ENCODE measurements around the gene FAM72A.
"Not testable (repeated sequence)": the region's sequence is repeated elsewhere in the genome, so short reads cannot be mapped to it uniquely, and the experiment has no call there.

FAM72A gene

DNA sequence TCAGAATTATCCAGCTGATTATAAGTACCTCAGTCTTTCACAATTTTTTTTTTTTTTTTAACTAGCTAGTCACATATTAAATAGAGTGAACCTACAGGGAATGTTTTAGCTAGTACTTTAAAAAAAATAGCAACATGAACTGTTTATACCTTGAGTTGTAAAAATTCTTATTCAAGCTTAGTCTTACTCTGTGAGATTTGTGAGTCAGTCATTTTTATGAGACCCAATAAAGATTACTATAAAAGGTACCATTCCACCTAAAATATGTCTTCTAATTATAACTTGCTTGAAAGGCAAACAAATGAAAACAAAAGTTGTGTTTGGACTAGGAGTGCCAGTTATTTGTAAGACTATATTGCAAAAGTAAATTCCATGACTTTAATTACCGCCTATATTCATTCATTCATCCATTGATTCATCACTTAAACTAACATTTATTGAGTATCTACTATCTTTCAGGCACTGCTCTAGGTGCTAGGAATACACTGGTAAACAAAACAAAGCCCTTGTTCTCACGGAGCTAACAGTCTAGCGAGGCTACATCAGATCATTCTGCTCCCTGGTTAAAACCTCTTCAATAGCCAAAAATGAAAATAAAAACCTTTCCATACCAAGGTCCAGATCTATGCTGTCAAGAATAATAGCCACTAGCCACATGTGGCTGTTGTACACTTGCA is 5.8 kb downstream of the FAM72A start:
- H3K36me3 ChIP-seq; H3K27me3 ChIP-seq; H3K27ac ChIP-seq; H3K9me3 ChIP-seq; H3K4me1 ChIP-seq (ENCODE audit: control insufficient read depth in 1 of 2, insufficient read depth in 1 of 2, low read depth in 1 of 2, low read length in 1 of 2); H3K4me3 ChIP-seq (ENCODE audit: low read depth in 1 of 2, low read length in 1 of 2): not testable (repeated sequence)

DNA sequence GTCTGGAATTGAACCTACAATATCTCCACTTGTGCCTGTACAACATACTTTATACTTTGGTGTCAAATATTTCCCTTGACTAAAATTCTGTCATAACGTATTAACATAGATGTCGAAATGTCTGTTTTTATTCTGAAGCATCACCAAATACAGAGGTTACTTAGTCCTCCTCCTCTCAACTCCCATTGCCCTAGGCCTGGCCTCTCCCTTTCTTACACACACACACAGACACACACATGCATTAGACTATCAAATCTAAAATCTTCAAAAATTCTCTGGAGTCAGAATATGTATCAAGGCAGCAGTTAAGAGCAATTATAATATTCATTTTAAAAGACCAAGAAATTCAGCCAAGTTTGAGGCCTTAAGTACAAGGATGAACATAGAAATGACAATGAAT is 7.5 kb downstream of the FAM72A start:
- H3K4me1 ChIP-seq (ENCODE audit: control insufficient read depth in 1 of 2, insufficient read depth in 1 of 2, low read depth in 1 of 2, low read length in 1 of 2); H3K36me3 ChIP-seq; H3K27ac ChIP-seq; H3K9me3 ChIP-seq; H3K4me3 ChIP-seq (ENCODE audit: low read depth in 1 of 2, low read length in 1 of 2); H3K27me3 ChIP-seq: not testable (repeated sequence)

DNA sequence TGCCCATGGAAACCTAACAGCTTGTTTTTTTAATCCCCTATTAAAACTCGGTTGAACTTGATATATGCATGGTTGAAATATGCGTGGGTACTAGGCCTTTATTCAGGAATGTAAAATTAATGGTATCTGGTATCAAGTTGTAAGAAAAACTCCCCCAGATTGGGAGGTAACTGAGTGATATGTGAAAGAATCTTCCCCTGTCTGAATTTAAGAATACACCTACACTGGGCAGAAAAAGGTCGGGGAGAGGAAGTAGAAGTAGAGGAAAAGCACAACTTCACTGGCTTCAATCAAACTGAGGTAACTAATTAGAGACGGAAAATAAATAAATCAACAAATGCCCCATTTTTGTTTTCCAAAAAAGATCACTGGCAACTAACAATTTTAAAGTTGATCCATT is 15.8 kb downstream of the FAM72A start:
- H3K4me3 ChIP-seq (ENCODE audit: low read depth in 1 of 2, low read length in 1 of 2); H3K27me3 ChIP-seq; H3K36me3 ChIP-seq; H3K9me3 ChIP-seq; H3K27ac ChIP-seq; H3K4me1 ChIP-seq (ENCODE audit: control insufficient read depth in 1 of 2, insufficient read depth in 1 of 2, low read depth in 1 of 2, low read length in 1 of 2): not testable (repeated sequence)

DNA sequence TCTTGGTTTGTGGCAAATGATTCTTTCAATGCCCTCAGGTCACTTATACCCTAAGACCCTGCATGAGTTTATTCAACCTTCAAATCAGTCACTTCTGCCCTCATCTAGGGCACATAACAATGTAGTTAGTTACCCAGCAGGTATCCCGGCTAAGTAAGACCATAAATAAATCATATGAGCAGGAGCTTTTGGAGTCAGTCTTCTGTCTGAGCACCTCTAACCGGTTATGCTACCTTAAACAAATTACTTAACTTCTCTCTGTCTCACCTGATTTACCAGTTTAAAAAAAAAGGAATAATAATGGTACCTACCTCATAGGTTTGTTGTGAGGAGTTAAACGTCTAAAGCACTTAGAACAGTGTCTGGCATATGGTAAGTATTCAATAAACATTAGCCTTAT is 16.9 kb downstream of the FAM72A start:
- H3K27ac ChIP-seq; H3K4me1 ChIP-seq (ENCODE audit: control insufficient read depth in 1 of 2, insufficient read depth in 1 of 2, low read depth in 1 of 2, low read length in 1 of 2); H3K36me3 ChIP-seq; H3K9me3 ChIP-seq; H3K4me3 ChIP-seq (ENCODE audit: low read depth in 1 of 2, low read length in 1 of 2); H3K27me3 ChIP-seq: not testable (repeated sequence)

DNA sequence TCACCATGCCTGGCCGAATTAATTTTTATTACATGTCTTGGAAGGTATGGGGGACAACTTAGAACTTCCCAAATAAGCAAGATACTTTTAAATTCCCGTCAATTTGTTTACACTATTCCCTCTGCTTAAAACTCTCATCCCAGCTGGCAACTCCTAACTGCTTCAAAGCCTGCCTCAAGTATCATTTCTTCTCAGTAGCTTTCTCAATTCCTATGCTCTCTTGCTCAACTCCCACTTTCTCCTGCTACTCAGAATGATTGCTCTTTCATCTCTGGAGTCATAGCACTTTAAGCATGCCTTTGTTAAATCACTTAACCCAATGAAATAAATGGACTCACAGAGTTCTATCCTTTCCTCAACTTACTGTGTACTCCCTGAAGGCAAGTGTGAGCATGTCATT is 18.9 kb downstream of the FAM72A start:
- H3K36me3 ChIP-seq; H3K27me3 ChIP-seq; H3K4me3 ChIP-seq (ENCODE audit: low read depth in 1 of 2, low read length in 1 of 2); H3K9me3 ChIP-seq; H3K4me1 ChIP-seq (ENCODE audit: control insufficient read depth in 1 of 2, insufficient read depth in 1 of 2, low read depth in 1 of 2, low read length in 1 of 2); H3K27ac ChIP-seq: not testable (repeated sequence)

DNA sequence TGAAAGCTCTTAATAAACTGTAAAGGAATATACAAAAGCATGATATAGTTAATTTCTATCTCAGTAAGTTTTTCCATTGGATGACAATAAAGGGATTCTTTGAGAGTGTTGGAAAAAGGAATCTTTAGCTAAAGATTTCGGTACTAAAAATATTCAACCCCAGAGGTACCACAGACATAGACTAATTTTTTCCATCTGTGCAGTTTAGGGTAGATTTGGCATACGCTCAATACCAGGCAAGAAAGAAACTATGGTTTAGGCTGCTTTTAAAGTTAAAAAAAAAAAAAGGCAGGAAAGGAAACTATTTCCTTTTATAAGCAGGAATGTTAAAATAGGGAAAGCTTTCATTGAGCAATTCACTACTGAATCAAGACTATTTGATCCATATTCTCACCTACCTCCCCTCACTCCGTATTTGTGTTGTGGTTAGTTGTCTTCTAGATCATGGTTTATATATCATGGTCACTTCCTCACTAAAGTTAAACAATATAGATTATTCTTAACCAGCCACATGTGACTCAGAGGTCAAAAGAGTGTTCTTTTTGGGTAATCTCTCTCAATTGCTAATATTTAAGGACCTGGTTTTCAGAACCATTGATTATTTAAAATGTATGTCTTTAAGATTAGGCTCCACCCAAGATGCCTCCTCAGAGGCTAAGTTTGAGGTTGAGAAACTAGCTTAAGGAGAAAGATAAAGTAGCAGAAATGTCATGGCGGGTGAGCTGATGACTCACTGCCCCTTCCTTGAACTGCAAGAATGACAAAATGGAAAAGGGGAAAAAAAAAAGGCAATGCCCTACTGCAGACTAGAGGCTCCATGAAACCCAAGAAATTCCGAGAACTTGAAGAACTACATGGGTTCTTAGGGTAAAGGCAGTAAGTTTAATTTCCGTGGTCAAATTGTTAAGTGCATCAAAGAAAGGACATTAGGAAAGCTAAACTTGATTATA is 20.0 kb downstream of the FAM72A start:
- not testable (repeated sequence) for H3K36me3 ChIP-seq

DNA sequence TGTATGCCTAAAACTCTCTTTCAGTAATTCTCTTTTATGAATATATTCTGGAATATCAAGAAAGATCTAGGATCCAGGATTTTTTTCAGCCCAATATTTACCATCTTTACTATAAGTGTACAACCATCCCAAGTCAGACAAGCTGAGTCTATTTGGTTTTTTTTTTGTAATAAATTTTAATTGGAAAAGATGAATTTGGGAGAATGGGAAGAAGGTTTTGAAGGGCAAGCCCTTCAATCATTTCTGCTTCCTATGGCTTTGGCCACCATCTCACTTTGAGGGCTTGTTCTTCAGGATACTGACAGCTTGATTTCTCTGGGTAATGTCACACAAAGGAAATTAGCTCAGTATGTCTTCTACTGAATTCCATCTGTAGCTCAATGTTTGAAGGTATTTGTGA is 23.0 kb downstream of the FAM72A start:
- H3K4me1 ChIP-seq (ENCODE audit: control insufficient read depth in 1 of 2, insufficient read depth in 1 of 2, low read depth in 1 of 2, low read length in 1 of 2); H3K27ac ChIP-seq; H3K9me3 ChIP-seq; H3K27me3 ChIP-seq; H3K36me3 ChIP-seq; H3K4me3 ChIP-seq (ENCODE audit: low read depth in 1 of 2, low read length in 1 of 2): not testable (repeated sequence)

More for the DNA sequence above, 20.0 kb downstream of the FAM72A start:
- not testable (repeated sequence) for H3K27ac ChIP-seq; H3K27me3 ChIP-seq; H3K4me1 ChIP-seq (ENCODE audit: control insufficient read depth in 1 of 2, insufficient read depth in 1 of 2, low read depth in 1 of 2, low read length in 1 of 2); H3K4me3 ChIP-seq (ENCODE audit: low read depth in 1 of 2, low read length in 1 of 2); H3K9me3 ChIP-seq

DNA sequence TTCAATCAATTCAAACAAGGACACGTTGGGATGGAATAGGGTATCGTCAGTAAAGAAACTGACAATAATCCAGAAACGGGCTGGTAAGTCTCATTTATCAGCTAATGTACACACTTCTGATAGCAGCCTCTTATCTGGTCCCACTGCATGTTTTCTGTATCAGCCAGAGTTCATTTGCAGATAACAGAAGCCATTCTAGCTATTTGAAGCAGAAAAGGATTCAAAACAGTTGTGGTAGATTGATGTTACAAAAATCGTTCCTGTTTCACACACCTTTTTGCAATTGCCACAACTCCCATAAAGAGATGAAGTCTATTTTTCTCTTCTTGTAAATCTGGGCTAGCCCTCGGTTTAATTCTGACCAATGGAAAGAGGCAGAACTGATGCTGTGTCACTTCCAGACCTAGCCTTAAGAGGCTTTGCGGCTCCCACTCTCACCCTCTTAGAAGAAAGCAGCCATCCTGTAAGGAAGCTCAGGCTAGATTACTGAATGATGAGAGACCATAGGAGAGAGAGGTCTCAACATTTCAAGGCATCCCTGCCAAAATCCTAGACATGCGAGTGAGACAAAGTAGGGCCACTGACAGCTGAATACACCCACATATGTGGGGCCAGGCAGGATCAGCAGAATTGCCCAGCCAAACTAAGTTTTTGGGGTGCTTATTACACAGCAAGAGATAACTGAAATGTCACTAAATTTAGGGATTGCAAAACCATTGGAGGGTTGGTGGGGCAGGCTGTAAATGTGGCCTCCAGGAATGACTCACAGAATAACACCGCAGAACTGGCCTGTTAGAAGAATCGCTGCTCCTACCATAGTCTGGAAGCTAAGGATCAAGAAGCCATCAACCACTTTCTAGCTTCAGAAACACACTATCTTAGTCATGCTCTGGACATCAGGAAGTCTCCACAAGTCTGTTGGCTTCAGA is 24.3 kb downstream of the FAM72A start:
- H3K4me1 ChIP-seq (ENCODE audit: control insufficient read depth in 1 of 2, insufficient read depth in 1 of 2, low read depth in 1 of 2, low read length in 1 of 2); H3K27ac ChIP-seq; H3K4me3 ChIP-seq (ENCODE audit: low read depth in 1 of 2, low read length in 1 of 2); H3K9me3 ChIP-seq; H3K27me3 ChIP-seq; H3K36me3 ChIP-seq: not testable (repeated sequence)

DNA sequence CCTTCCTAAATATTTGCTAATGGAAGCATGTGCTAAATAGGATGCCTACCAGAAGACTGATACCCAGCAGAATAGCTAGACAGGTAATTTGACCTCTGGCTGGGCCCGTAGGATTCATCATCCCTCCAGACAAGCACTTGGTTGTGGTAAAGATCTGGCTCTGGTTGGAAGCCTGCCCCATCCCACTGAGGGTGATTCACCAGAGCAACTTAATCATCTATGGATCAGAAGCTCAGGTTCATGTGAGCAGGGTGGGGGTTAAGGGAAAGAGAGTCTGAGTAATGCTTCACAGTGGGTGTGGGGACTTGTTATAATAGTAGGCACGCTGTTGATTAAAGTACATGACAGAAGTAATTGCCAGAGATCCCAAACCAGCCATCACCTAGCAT is 26.5 kb downstream of the FAM72A start:
- H3K36me3 ChIP-seq; H3K4me3 ChIP-seq (ENCODE audit: low read depth in 1 of 2, low read length in 1 of 2); H3K9me3 ChIP-seq; H3K27ac ChIP-seq; H3K27me3 ChIP-seq; H3K4me1 ChIP-seq (ENCODE audit: control insufficient read depth in 1 of 2, insufficient read depth in 1 of 2, low read depth in 1 of 2, low read length in 1 of 2): not testable (repeated sequence)

DNA sequence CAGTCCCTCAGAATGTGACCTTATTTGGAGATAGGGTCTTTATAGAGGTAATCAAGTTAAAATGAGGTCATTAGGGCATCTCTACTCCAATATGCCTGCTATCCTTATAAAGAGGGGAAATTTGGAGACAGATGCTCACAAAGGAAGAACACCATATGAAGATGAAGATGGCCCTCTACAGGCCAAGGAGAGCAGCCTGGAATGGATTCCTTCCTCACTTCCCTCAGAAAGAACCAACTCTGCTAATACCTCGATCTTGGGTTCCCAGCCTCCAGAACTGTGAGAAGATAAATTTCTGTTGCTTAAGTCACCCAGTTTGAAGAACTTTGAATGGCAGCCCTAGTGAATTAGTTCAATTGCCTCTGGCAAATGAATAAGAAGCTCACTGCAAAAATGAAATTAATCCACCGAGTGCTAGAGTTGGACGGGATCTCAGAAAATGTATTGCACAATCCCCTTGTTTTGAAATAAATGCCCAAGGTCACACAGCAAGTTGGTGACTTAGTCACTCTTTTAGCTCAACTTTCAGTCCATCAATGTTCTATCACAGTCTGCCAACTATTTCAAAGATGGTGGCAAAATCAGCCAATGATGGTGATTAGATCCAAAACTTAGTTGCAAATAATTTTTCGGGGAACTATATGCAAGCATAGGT is 27.1 kb downstream of the FAM72A start:
- H3K27me3 ChIP-seq; H3K36me3 ChIP-seq; H3K9me3 ChIP-seq; H3K4me3 ChIP-seq (ENCODE audit: low read depth in 1 of 2, low read length in 1 of 2); H3K27ac ChIP-seq; H3K4me1 ChIP-seq (ENCODE audit: control insufficient read depth in 1 of 2, insufficient read depth in 1 of 2, low read depth in 1 of 2, low read length in 1 of 2): not testable (repeated sequence)

DNA sequence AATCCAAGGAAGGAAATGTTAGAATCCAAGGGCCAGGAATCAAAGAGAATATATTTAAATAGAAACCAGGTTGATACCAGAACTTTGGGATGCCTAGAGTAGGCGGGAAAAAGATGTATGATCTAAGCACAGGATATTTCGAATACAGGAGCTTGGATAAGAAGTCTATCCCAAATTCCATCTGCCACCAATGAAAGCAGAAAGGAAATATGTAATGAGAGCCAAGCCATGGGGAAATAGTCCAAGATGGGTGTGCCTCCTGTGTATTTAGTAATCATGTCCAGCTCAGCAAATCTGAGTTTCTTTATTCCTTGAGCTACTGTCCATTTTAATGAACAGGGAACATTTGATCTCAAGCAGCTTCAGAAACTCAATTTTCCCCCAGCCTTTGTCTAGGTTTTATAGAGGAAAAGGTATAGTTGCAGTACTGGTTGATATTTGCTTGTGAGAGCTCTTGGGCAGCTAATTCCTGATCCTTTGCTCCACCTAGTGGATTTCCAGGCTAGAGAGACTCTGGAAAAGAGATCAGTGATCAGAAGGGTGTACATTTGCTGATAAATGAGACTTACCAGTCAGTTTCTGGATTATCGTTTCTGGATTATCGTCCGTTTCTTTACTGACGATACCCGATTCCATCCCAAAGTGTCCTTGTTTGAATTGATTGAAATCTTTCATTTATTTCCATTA is 28.3 kb downstream of the FAM72A start:
- H3K4me1 ChIP-seq (ENCODE audit: control insufficient read depth in 1 of 2, insufficient read depth in 1 of 2, low read depth in 1 of 2, low read length in 1 of 2); H3K27me3 ChIP-seq; H3K4me3 ChIP-seq (ENCODE audit: low read depth in 1 of 2, low read length in 1 of 2); H3K27ac ChIP-seq; H3K36me3 ChIP-seq; H3K9me3 ChIP-seq: not testable (repeated sequence)

DNA sequence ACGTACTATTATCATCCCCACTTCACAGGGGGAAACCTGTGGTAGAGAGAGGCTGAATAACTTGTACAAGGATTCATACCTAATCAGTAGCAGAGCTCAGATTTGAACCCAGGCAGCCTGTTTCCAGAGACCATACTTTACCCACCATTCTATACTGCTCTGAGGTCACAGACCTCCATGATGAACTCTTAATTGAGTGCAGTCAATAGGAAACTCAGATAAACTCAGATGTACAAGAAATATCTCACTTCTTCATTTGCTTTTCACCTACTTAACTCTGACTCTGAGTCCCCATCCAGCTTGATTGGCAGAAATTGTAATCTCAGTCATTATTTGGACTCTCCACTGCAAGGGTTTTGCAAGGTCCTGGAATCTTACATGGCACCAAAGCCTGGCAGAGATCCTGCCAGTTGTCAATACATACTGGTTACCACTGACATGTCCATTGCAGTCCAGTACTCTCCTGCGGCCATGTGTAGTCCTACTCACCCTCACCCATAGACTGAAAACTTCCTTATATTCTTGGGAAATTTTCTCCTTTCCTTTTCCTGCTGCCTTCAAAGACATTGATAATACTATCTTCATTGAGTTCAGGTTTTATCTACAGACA is 29.4 kb downstream of the FAM72A start:
- not testable (repeated sequence) for H3K36me3 ChIP-seq; H3K4me3 ChIP-seq (ENCODE audit: low read depth in 1 of 2, low read length in 1 of 2); H3K27me3 ChIP-seq; H3K27ac ChIP-seq; H3K9me3 ChIP-seq; H3K4me1 ChIP-seq (ENCODE audit: control insufficient read depth in 1 of 2, insufficient read depth in 1 of 2, low read depth in 1 of 2, low read length in 1 of 2)
